ENCODE results near the gene SPOCK2.

DNA sequence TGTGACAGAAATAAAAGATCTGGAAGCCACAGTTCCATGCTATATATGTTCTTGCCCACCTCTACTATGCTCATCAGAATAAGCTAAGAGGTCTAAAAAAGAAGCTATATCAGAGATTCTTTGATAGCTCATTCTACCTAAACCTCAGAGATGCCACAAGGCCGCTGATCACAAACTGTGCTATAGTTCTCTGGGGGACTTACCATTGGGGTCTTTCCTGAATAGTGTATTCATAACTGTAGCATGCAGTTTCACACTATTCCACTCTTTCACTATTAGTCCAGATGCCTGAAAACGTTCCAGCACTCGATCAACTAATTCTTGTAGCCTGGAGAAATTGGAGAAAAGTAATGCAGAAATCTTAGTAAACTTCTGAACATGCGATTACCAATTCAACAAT, 44.5 kb upstream of the SPOCK2 start:
- no peak for TF ChIP-seq TARDBP (IDR thresholded peaks at IDR 0.05)
- TF ChIP-seq, protein P1, sequence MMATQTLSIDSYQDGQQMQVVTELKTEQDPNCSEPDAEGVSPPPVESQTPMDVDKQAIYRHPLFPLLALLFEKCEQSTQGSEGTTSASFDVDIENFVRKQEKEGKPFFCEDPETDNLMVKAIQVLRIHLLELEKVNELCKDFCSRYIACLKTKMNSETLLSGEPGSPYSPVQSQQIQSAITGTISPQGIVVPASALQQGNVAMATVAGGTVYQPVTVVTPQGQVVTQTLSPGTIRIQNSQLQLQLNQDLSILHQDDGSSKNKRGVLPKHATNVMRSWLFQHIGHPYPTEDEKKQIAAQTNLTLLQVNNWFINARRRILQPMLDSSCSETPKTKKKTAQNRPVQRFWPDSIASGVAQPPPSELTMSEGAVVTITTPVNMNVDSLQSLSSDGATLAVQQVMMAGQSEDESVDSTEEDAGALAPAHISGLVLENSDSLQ (IDR thresholded peaks at IDR 0.05): no peak
- no peak for TF ChIP-seq FOXM1 (IDR thresholded peaks at IDR 0.05; ENCODE audit: borderline replicate concordance)
- no peak for TF ChIP-seq SP1 (IDR thresholded peaks at IDR 0.05)
- TF ChIP-seq ZNF384 (IDR thresholded peaks at IDR 0.05): no peak
- no peak for TF ChIP-seq BHLHE40 (IDR thresholded peaks at IDR 0.05; ENCODE audit: borderline replicate concordance)
- TF ChIP-seq FOXA1 (IDR thresholded peaks at IDR 0.05): no peak
- TF ChIP-seq ARNT (IDR thresholded peaks at IDR 0.05): no peak
- TF ChIP-seq NFRKB (IDR thresholded peaks at IDR 0.05): no peak
- TF ChIP-seq CTBP1 (IDR thresholded peaks at IDR 0.05; ENCODE audit: borderline replicate concordance): no peak
- no peak for TF ChIP-seq ELF4 (IDR thresholded peaks at IDR 0.05)
- no peak for TF ChIP-seq SUZ12 (IDR thresholded peaks at IDR 0.05)
- no peak for TF ChIP-seq HDGF (IDR thresholded peaks at IDR 0.05; ENCODE audit: borderline replicate concordance)

Data from HEK293T (cell line).